ENCODE measurements around the gene CNBP. TPM values are rescaled to one million over a fixed set of nuclear protein-coding genes. Genes with fewer than 3 reads are reported as not detected.
"Not testable (repeated sequence)": the region's sequence is repeated elsewhere in the genome, so short reads cannot be mapped to it uniquely, and the experiment has no call there.

CNBP gene
- total RNA-seq, 1 donor from 2014 or later, result 227 TPM

DNA sequence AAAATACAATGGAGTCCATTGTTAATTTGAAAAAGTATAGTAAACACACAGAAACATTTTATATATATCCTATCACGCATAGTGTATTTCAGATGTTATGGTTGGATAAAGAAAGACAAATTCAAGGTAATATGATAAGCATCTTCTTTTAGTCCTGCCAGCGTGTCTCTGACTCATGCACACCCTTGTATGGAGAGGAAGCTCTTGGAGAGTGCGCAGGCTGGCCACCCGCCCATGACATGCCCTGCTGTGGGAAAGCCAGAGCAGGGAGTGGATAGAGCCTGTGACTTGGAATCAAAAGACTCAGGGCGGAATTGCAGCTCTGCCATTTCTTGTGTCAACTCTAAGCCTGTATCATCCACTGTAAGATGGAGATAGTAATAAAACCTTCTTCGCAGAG, 42.7 kb upstream of the CNBP start:
- Histone ChIP-seq H4K20me1 (ENCODE audit: insufficient read depth, low read length) (no peaks in the 10 kb centered on the region), H3K27me3 (ENCODE audit: insufficient read depth, low read length) (no peaks in the 10 kb centered on the region), H3K79me2 (ENCODE audit: insufficient read depth, low read length) (no peaks in the 10 kb centered on the region), H3K4me3 (ENCODE audit: insufficient read depth, low read depth, low read length) (no peak overlapping the region), H3K9ac (ENCODE audit: low read length) (no peak overlapping the region), H3K4me1 (ENCODE audit: insufficient read depth, low read length) (peaks cover 34% of the 10 kb centered on the region), H3K4me2 (ENCODE audit: low read length) (peak overlapping the region; percentile 4), H3K27ac (ENCODE audit: low read depth, low read length) (no peak overlapping the region), H3K9me3 (ENCODE audit: insufficient read depth, low read depth, low read length) (no peaks in the 10 kb centered on the region), H3K36me3 (ENCODE audit: insufficient read depth, low read length) (no peaks in the 10 kb centered on the region), H2AFZ (ENCODE audit: low read depth, low read length) (peak overlapping the region; percentile 12)
- H3K4me1 Mint-ChIP-seq (ENCODE audit: low read depth, unreplicated experiment), result peaks cover 21% of the 10 kb centered on the region
- TF ChIP-seq, protein P1, sequence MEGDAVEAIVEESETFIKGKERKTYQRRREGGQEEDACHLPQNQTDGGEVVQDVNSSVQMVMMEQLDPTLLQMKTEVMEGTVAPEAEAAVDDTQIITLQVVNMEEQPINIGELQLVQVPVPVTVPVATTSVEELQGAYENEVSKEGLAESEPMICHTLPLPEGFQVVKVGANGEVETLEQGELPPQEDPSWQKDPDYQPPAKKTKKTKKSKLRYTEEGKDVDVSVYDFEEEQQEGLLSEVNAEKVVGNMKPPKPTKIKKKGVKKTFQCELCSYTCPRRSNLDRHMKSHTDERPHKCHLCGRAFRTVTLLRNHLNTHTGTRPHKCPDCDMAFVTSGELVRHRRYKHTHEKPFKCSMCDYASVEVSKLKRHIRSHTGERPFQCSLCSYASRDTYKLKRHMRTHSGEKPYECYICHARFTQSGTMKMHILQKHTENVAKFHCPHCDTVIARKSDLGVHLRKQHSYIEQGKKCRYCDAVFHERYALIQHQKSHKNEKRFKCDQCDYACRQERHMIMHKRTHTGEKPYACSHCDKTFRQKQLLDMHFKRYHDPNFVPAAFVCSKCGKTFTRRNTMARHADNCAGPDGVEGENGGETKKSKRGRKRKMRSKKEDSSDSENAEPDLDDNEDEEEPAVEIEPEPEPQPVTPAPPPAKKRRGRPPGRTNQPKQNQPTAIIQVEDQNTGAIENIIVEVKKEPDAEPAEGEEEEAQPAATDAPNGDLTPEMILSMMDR (IDR thresholded peaks at IDR 0.05; ENCODE audit: insufficient read depth, low read depth, low read length), result no peak
- no peak for TF ChIP-seq EZH2 (IDR thresholded peaks at IDR 0.05; ENCODE audit: insufficient read depth, low read length)
- FAIRE-seq, result no peak
- H3K27ac Mint-ChIP-seq (ENCODE audit: unreplicated experiment), result peak overlapping the region; percentile 75
- H3K36me3 Mint-ChIP-seq (ENCODE audit: low read depth, unreplicated experiment), result no peaks in the 10 kb centered on the region
- peak; percentile 95 for DNase-seq (ENCODE audit: low read depth)
- H3K27me3 Mint-ChIP-seq (ENCODE audit: low read depth, unreplicated experiment), result no peaks in the 10 kb centered on the region
- H3K9me3 Mint-ChIP-seq (ENCODE audit: unreplicated experiment), result no peaks in the 10 kb centered on the region
- H3K4me3 Mint-ChIP-seq (ENCODE audit: unreplicated experiment), result no peak overlapping the region

DNA sequence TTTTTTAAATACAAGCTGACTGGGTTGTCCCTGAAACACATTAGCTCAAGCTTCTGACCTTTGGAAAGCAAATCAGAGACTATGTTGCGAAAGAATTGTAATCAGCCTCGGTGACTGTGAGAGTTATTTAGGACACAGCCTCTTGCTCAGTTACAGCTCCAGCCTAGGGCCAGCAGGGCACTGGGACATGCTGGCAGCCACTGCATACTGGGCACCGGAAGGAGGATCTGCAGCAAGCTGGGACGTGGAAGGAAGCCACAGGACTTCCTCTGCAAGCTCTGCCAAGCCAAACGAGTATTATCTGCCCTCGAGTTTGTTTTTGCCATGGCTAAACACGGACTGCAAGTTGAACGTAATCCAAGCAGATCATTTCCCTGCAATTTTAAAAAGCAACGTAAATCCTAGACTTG, 41.3 kb upstream of the CNBP start:
- H3K9me3 ChIP-seq (ENCODE audit: insufficient read depth, low read depth, low read length), result no peaks in the 10 kb centered on the region
- H3K4me1 ChIP-seq (ENCODE audit: insufficient read depth, low read length), result peaks cover 28% of the 10 kb centered on the region
- no peak for FAIRE-seq
- H3K27me3 Mint-ChIP-seq (ENCODE audit: low read depth, unreplicated experiment), result no peaks in the 10 kb centered on the region
- peak overlapping the region; percentile 65 for H3K4me2 ChIP-seq (ENCODE audit: low read length)
- H3K79me2 ChIP-seq (ENCODE audit: insufficient read depth, low read length), result no peaks in the 10 kb centered on the region
- H3K27me3 ChIP-seq (ENCODE audit: insufficient read depth, low read length), result no peaks in the 10 kb centered on the region
- no peak for TF ChIP-seq EZH2 (IDR thresholded peaks at IDR 0.05; ENCODE audit: insufficient read depth, low read length)
- TF ChIP-seq, protein P1 (IDR thresholded peaks at IDR 0.05; ENCODE audit: insufficient read depth, low read depth, low read length), result no peak
- no peaks in the 10 kb centered on the region for H3K36me3 ChIP-seq (ENCODE audit: insufficient read depth, low read length)
- H3K27ac Mint-ChIP-seq (ENCODE audit: unreplicated experiment), result no peak overlapping the region
- no peaks in the 10 kb centered on the region for H3K9me3 Mint-ChIP-seq (ENCODE audit: unreplicated experiment)
- H3K4me3 ChIP-seq (ENCODE audit: insufficient read depth, low read depth, low read length), result no peak overlapping the region
- H3K4me3 Mint-ChIP-seq (ENCODE audit: unreplicated experiment), result no peak overlapping the region
- peaks cover 16% of the 10 kb centered on the region for H3K4me1 Mint-ChIP-seq (ENCODE audit: low read depth, unreplicated experiment)
- no peak overlapping the region for H3K27ac ChIP-seq (ENCODE audit: low read depth, low read length)
- peak overlapping the region; percentile 38 for H3K9ac ChIP-seq (ENCODE audit: low read length)
- H2AFZ ChIP-seq (ENCODE audit: low read depth, low read length), result peak overlapping the region; percentile 79
- no peaks in the 10 kb centered on the region for H4K20me1 ChIP-seq (ENCODE audit: insufficient read depth, low read length)
- DNase-seq (ENCODE audit: low read depth), result peak; percentile 50
- no peaks in the 10 kb centered on the region for H3K36me3 Mint-ChIP-seq (ENCODE audit: low read depth, unreplicated experiment)

DNA sequence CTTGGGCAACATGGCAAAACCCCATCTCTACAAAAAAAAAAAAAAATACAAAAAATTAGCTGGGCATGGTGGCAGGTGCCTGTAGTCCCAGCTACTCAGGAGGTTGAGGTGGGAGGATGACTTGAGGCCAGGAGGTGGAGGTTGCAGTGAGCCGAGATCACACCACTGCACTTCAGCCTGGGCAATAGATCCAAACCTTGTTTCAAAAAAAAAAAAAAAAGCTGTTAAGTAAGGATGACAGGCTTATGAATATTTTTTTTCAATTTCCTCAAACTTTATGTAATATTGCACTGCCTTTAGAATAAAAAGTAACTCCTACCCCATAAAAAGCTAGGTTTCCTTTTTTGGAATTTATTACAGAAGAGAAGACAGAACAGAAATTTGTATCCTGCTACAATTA, 40.7 kb upstream of the CNBP start:
- H2AFZ ChIP-seq (ENCODE audit: low read depth, low read length); H3K36me3 ChIP-seq (ENCODE audit: insufficient read depth, low read length); H3K79me2 ChIP-seq (ENCODE audit: insufficient read depth, low read length); H3K9me3 ChIP-seq (ENCODE audit: insufficient read depth, low read depth, low read length); H3K4me3 Mint-ChIP-seq (ENCODE audit: unreplicated experiment); H3K27me3 ChIP-seq (ENCODE audit: insufficient read depth, low read length); DNase-seq (ENCODE audit: low read depth); H3K27me3 Mint-ChIP-seq (ENCODE audit: low read depth, unreplicated experiment); H3K27ac ChIP-seq (ENCODE audit: low read depth, low read length); H4K20me1 ChIP-seq (ENCODE audit: insufficient read depth, low read length); H3K9me3 Mint-ChIP-seq (ENCODE audit: unreplicated experiment); H3K9ac ChIP-seq (ENCODE audit: low read length); H3K36me3 Mint-ChIP-seq (ENCODE audit: low read depth, unreplicated experiment); FAIRE-seq; H3K4me3 ChIP-seq (ENCODE audit: insufficient read depth, low read depth, low read length); H3K4me2 ChIP-seq (ENCODE audit: low read length); H3K27ac Mint-ChIP-seq (ENCODE audit: unreplicated experiment): not testable (repeated sequence)
- H3K4me1 ChIP-seq (ENCODE audit: insufficient read depth, low read length), result peaks cover 26% of the 10 kb centered on the region
- H3K4me1 Mint-ChIP-seq (ENCODE audit: low read depth, unreplicated experiment), result peaks cover 12% of the 10 kb centered on the region
